Neural cell (in vitro differentiated cells): ENCODE data around the gene MEGF6. TPM values are rescaled to one million over a fixed set of nuclear protein-coding genes. Genes with fewer than 3 reads are reported as not detected.

ENCODE experiments used
- H2AFZ ChIP-seq: fragments of 200-600, 300-800 bp; sonication (generic), shearing (Covaris generic); 2 replicates; pipeline ENCODE4 v1.6.0; 2014; ENCODE audit warnings: low read depth, mild to moderate bottlenecking, antibody characterized with exemption, low read length, moderate library complexity
- H3F3A ChIP-seq: fragments of 200-600 bp; shearing (Covaris generic); 2 replicates; pipeline ENCODE4 v1.6.1; 2016; ENCODE audit warnings: mild to moderate bottlenecking, moderate library complexity, mixed read lengths, antibody characterized with exemption, low read length; ENCODE audit not compliant: insufficient read depth, poor library complexity, severe bottlenecking
- H3K27ac ChIP-seq: fragments of 200-600, 300-800 bp; sonication (generic), shearing (Covaris generic); 2 replicates; pipeline ENCODE4 v1.5.1; 2014; ENCODE audit warnings: mild to moderate bottlenecking, low read length, moderate library complexity
- H3K27me3 ChIP-seq: fragments of 300-800, 200-600 bp; sonication (generic), shearing (Covaris generic); 2 replicates; pipeline ENCODE4 v1.6.0; 2014; ENCODE audit warnings: mild to moderate bottlenecking, low read depth, low read length, moderate library complexity; ENCODE audit not compliant: insufficient read depth
- H3K36me3 ChIP-seq: fragments of 300-800, 200-600 bp; sonication (generic), shearing (Covaris generic); 2 replicates; pipeline ENCODE4 v1.5.1; 2014; ENCODE audit warnings: mild to moderate bottlenecking, antibody characterized with exemption, low read length, moderate library complexity; ENCODE audit not compliant: insufficient read depth
- H3K4me2 ChIP-seq: fragments of 300-800, 200-600 bp; sonication (generic), shearing (Covaris generic); 2 replicates; pipeline ENCODE4 v1.6.0; 2014; ENCODE audit warnings: mild to moderate bottlenecking, low read length
- H3K4me3 ChIP-seq: fragments of 300-800, 200-600 bp; sonication (generic), shearing (Covaris generic); 2 replicates; pipeline ENCODE4 v1.5.1; 2014; ENCODE audit warnings: mild to moderate bottlenecking, low read length, moderate library complexity
- H3K79me2 ChIP-seq: fragments of 200-600 bp; shearing (Covaris generic); replicated peaks from 2 replicates; pipeline ENCODE4 v1.6.0; 2014; ENCODE audit warnings: mild to moderate bottlenecking, low read length, moderate library complexity; ENCODE audit not compliant: insufficient read depth
- H3K9ac ChIP-seq: fragments of 300-800, 200-600 bp; sonication (generic), shearing (Covaris generic); 2 replicates; pipeline ENCODE4 v1.6.1; 2016; ENCODE audit warnings: mild to moderate bottlenecking, low read length, mixed read lengths
- H3K9me2 ChIP-seq: fragments of 200-600 bp; shearing (Covaris generic); 2 replicates; pipeline ENCODE4 v1.6.1; 2016; ENCODE audit warnings: mild to moderate bottlenecking, low read length, mixed read lengths; ENCODE audit not compliant: insufficient read depth
- H3K9me3 ChIP-seq: fragments of 200-600, 300-800 bp; sonication (generic), shearing (Covaris generic); 2 replicates; pipeline ENCODE4 v1.6.1; 2016; ENCODE audit warnings: mild to moderate bottlenecking, mixed run types, low read length, moderate library complexity, mixed read lengths
- H4K20me1 ChIP-seq: fragments of 200-600 bp; shearing (Covaris generic); 2 replicates; pipeline ENCODE4 v1.6.1; 2016; ENCODE audit warnings: mild to moderate bottlenecking, mixed run types; ENCODE audit not compliant: insufficient read depth
- EP300 ChIP-seq: fragments of 450-650 bp; conservative IDR thresholded peaks from 2 replicates; pipeline ENCODE4 v1.6.1; 2014; ENCODE audit warnings: antibody characterized with exemption, mild to moderate bottlenecking, moderate library complexity; ENCODE audit not compliant: poor library complexity, severe bottlenecking
- EZH2 ChIP-seq: fragments of 200-600, 300-800 bp; shearing (Covaris generic), sonication (generic); IDR thresholded peaks from 2 replicates; pipeline ENCODE4 v1.6.1; 2014; ENCODE audit warnings: antibody characterized with exemption, low read length, borderline replicate concordance, mild to moderate bottlenecking; ENCODE audit not compliant: insufficient read depth, poor library complexity, severe bottlenecking
- MXI1 ChIP-seq: fragments of 450-650 bp; conservative IDR thresholded peaks from 2 replicates; pipeline ENCODE4 v1.6.1; 2014; ENCODE audit warnings: antibody characterized with exemption, mild to moderate bottlenecking; ENCODE audit not compliant: poor library complexity, severe bottlenecking
- POLR2AphosphoS5 ChIP-seq: IDR thresholded peaks from 2 replicates; pipeline ENCODE4 v1.6.1; 2012
- RAD21 ChIP-seq: fragments of 450-650 bp; conservative IDR thresholded peaks from 2 replicates; pipeline ENCODE4 v1.6.1; 2014; ENCODE audit warnings: antibody characterized with exemption, mild to moderate bottlenecking, moderate library complexity
- SMC3 ChIP-seq: fragments of 450-650 bp; conservative IDR thresholded peaks from 2 replicates; pipeline ENCODE4 v1.6.1; 2014; ENCODE audit warnings: antibody characterized with exemption, mild to moderate bottlenecking, moderate library complexity; ENCODE audit not compliant: poor library complexity
- TAF1 ChIP-seq: IDR thresholded peaks from 2 replicates; pipeline ENCODE4 v1.6.1; 2012; ENCODE audit warnings: low read depth
- polyA plus RNA-seq: library from polyadenylated mRNA; depleted of rRNA; stranded (reverse); fragments of >200 nt; gene quantifications from 2 replicates; pipeline ENCODE4 v1.2.3, GENCODE V29; 2014
- TF ChIP-seq, protein P1 (sequence below): fragments of 450-650 bp; IDR thresholded peaks from 2 replicates; pipeline ENCODE4 v1.5.1; 2014; ENCODE audit warnings: antibody characterized with exemption, mild to moderate bottlenecking, moderate library complexity; ENCODE audit not compliant: poor library complexity, severe bottlenecking
- TF ChIP-seq, protein P2 (sequence below): IDR thresholded peaks from 2 replicates; pipeline ENCODE4 v1.6.1; 2012; ENCODE audit warnings: borderline replicate concordance

Gene MEGF6
- polyA plus RNA-seq, 1 donor from 2014 or later, result 6.0 TPM

DNA sequence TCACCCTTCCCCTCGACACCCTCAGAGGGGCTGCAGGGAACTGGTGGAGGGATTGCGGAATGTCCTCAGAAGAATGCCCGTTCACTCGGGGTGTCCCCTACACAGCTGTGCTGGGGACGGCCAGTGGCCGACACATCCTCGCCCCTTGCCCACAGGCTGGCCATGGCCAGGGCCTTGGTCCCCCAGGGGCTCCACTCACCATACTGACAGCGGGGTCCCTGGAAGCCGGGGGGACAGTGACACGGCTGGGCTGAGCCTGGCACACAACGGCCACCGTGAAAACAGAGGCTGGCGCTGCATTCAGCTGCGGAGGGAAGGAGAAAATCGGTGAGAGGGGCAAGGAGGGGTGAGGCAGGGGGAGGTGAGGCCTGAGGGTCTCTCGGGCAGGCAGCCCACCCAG lies 31.7 kb downstream of the MEGF6 start:
- no peak for TF ChIP-seq TAF1
- TF ChIP-seq EP300, result no peak
- TF ChIP-seq, protein P1, sequence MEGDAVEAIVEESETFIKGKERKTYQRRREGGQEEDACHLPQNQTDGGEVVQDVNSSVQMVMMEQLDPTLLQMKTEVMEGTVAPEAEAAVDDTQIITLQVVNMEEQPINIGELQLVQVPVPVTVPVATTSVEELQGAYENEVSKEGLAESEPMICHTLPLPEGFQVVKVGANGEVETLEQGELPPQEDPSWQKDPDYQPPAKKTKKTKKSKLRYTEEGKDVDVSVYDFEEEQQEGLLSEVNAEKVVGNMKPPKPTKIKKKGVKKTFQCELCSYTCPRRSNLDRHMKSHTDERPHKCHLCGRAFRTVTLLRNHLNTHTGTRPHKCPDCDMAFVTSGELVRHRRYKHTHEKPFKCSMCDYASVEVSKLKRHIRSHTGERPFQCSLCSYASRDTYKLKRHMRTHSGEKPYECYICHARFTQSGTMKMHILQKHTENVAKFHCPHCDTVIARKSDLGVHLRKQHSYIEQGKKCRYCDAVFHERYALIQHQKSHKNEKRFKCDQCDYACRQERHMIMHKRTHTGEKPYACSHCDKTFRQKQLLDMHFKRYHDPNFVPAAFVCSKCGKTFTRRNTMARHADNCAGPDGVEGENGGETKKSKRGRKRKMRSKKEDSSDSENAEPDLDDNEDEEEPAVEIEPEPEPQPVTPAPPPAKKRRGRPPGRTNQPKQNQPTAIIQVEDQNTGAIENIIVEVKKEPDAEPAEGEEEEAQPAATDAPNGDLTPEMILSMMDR, result no peak
- no peak for TF ChIP-seq EZH2
- TF ChIP-seq POLR2AphosphoS5, result no peak
- no peak for TF ChIP-seq SMC3
- TF ChIP-seq, protein P2, sequence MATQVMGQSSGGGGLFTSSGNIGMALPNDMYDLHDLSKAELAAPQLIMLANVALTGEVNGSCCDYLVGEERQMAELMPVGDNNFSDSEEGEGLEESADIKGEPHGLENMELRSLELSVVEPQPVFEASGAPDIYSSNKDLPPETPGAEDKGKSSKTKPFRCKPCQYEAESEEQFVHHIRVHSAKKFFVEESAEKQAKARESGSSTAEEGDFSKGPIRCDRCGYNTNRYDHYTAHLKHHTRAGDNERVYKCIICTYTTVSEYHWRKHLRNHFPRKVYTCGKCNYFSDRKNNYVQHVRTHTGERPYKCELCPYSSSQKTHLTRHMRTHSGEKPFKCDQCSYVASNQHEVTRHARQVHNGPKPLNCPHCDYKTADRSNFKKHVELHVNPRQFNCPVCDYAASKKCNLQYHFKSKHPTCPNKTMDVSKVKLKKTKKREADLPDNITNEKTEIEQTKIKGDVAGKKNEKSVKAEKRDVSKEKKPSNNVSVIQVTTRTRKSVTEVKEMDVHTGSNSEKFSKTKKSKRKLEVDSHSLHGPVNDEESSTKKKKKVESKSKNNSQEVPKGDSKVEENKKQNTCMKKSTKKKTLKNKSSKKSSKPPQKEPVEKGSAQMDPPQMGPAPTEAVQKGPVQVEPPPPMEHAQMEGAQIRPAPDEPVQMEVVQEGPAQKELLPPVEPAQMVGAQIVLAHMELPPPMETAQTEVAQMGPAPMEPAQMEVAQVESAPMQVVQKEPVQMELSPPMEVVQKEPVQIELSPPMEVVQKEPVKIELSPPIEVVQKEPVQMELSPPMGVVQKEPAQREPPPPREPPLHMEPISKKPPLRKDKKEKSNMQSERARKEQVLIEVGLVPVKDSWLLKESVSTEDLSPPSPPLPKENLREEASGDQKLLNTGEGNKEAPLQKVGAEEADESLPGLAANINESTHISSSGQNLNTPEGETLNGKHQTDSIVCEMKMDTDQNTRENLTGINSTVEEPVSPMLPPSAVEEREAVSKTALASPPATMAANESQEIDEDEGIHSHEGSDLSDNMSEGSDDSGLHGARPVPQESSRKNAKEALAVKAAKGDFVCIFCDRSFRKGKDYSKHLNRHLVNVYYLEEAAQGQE, result no peak
- no peak for TF ChIP-seq MXI1
- TF ChIP-seq RAD21, result no peak
- H3K27me3 ChIP-seq, result no peaks in the 10 kb centered on the region
- H3K9me3 ChIP-seq, result no peaks in the 10 kb centered on the region
- no peaks in the 10 kb centered on the region for H4K20me1 ChIP-seq
- no peaks in the 10 kb centered on the region for H3K79me2 ChIP-seq
- H3K36me3 ChIP-seq, result no peaks in the 10 kb centered on the region
- no peaks in the 10 kb centered on the region for H3F3A ChIP-seq
- H3K9ac ChIP-seq, result no peak overlapping the region
- no peak overlapping the region for H3K4me2 ChIP-seq
- no peak overlapping the region for H3K4me3 ChIP-seq
- H2AFZ ChIP-seq, result no peak overlapping the region
- H3K9me2 ChIP-seq, result no peaks in the 10 kb centered on the region
- H3K27ac ChIP-seq, result no peak overlapping the region

DNA sequence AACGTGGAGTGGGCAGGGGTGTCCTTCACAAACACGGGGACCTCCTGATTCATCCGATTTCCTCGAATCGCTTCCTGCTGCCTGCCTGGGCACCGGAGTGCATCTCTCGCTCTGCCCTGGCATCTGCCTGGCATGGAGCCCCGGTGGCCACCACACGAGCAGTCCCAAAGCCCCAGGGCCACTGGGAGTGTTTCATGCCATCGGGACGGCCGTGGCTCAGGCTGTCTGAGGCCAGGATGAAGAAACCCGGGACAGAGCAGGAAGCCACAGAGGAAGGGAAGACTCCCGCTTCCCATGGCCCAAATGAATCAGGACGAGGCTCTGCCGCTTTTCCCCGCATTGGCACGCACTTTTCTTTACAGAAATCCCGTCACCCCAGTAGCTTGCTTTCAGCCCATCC lies 32.4 kb downstream of the MEGF6 start:
- no peak overlapping the region for H3K4me2 ChIP-seq

DNA sequence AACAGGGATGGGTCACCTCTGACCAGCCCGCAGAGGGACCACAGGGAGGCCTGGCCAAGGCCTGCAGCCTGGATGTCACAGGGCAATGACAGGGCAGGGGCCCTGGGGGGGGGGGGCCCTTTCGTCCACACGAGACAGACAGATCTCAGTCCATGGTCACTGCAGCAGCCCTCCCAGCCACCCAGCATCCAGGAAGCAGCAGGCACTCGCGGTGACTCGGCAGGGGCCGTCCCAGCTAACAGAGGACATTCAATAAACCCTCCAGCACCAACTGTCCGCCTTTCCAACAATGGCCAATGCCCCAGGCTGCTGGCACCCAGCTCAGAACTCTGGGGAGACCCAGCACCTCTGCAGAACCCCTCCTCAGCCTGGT lies 32.9 kb downstream of the MEGF6 start:
- Histone ChIP-seq H3K9me2 (no peaks in the 10 kb centered on the region), H3K27me3 (no peaks in the 10 kb centered on the region), H3K79me2 (no peaks in the 10 kb centered on the region), H3K4me3 (no peak overlapping the region), H3K4me2 (no peak overlapping the region), H3F3A (no peaks in the 10 kb centered on the region), H3K27ac (no peak overlapping the region), H4K20me1 (no peaks in the 10 kb centered on the region), H3K9me3 (no peaks in the 10 kb centered on the region), H3K9ac (no peak overlapping the region), H3K36me3 (no peaks in the 10 kb centered on the region), H2AFZ (no peak overlapping the region)
- no peak for TF ChIP-seq SMC3
- TF ChIP-seq, protein P2, result no peak
- no peak for TF ChIP-seq MXI1
- TF ChIP-seq, protein P1, result no peak
- no peak for TF ChIP-seq TAF1
- TF ChIP-seq POLR2AphosphoS5, result no peak
- no peak for TF ChIP-seq RAD21
- TF ChIP-seq EP300, result no peak
- no peak for TF ChIP-seq EZH2

More for the DNA sequence above, 32.4 kb downstream of the MEGF6 start:
- Histone ChIP-seq H3K4me3 (no peak overlapping the region), H3K9me3 (no peaks in the 10 kb centered on the region), H4K20me1 (no peaks in the 10 kb centered on the region), H3K9me2 (no peaks in the 10 kb centered on the region), H3K79me2 (no peaks in the 10 kb centered on the region), H3F3A (no peaks in the 10 kb centered on the region), H3K27me3 (no peaks in the 10 kb centered on the region), H3K27ac (no peak overlapping the region), H3K9ac (no peak overlapping the region), H2AFZ (no peak overlapping the region), H3K36me3 (no peaks in the 10 kb centered on the region)
- TF ChIP-seq POLR2AphosphoS5 (no peak), SMC3 (no peak)
